Upper lobe of left lung (tissue), 4 donors: ENCODE data around the gene NTNG2.
A peak's percentile ranks its signal among the peaks of the same experiment; 100 is the strongest.

ENCODE experiments used
- POLR2A ChIP-seq, 4 donors: fragments of 450-650 bp; IDR thresholded peaks; one replicate each; pipeline ENCODE4 v1.5.1; 2016 to 2017; ENCODE audit warnings: antibody characterized with exemption in 4 of 4, mild to moderate bottlenecking in 2 of 4
- POLR2AphosphoS5 ChIP-seq, 2 donors: sonication (generic); formaldehyde crosslinking; IDR thresholded peaks; one replicate each; pipeline ENCODE4 v1.5.1; 2017; ENCODE audit warnings: antibody characterized with exemption in 2 of 2
- TF ChIP-seq, protein P1 (sequence below), 6 experiments: fragments of 450-650 bp in 4 of 6; fragments of 200-600 bp in 2 of 6; sonication (generic) in 2 of 6; IDR thresholded peaks; one replicate each; pipeline ENCODE4 v1.5.1; 2016 to 2019; ENCODE audit warnings: antibody characterized with exemption in 6 of 6

- TF ChIP-seq, protein P1, sequence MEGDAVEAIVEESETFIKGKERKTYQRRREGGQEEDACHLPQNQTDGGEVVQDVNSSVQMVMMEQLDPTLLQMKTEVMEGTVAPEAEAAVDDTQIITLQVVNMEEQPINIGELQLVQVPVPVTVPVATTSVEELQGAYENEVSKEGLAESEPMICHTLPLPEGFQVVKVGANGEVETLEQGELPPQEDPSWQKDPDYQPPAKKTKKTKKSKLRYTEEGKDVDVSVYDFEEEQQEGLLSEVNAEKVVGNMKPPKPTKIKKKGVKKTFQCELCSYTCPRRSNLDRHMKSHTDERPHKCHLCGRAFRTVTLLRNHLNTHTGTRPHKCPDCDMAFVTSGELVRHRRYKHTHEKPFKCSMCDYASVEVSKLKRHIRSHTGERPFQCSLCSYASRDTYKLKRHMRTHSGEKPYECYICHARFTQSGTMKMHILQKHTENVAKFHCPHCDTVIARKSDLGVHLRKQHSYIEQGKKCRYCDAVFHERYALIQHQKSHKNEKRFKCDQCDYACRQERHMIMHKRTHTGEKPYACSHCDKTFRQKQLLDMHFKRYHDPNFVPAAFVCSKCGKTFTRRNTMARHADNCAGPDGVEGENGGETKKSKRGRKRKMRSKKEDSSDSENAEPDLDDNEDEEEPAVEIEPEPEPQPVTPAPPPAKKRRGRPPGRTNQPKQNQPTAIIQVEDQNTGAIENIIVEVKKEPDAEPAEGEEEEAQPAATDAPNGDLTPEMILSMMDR (IDR thresholded peaks at IDR 0.05) = no peak
- TF ChIP-seq POLR2A (IDR thresholded peaks at IDR 0.05) (no peak), POLR2AphosphoS5 (IDR thresholded peaks at IDR 0.05) (peak in 1 of 2 donors; percentile 21)
Observed at GRCh38 chr9:132243156-132244074, 81.6 kb downstream of the NTNG2 start.
